Liver (tissue), 9 donors: ENCODE measurements around the gene ENTPD8. TPM values are rescaled to one million over a fixed set of nuclear protein-coding genes. Genes with fewer than 3 reads are reported as not detected.

Experiments used
- DNase-seq: peaks from one replicate; pipeline ENCODE4 v3.0.0-alpha.2; 2017; ENCODE audit warnings: low spot score
- H3K27ac ChIP-seq, 2 donors: one replicate each; pipeline ENCODE4 v1.7.0; 2013; ENCODE audit warnings: inconsistent platforms in 2 of 2, low read length in 2 of 2, control low read depth in 1 of 2, low read depth in 1 of 2, mild to moderate bottlenecking in 1 of 2
- H3K27me3 ChIP-seq, 4 donors: one replicate each; pipeline versions ENCODE4 v1.6.1 to v1.7.0; 2013; ENCODE audit warnings: low read length in 3 of 4, inconsistent platforms in 1 of 4, mild to moderate bottlenecking in 1 of 4, moderate library complexity in 1 of 4; ENCODE audit not compliant: control insufficient read depth in 4 of 4, insufficient read depth in 4 of 4
- H3K36me3 ChIP-seq, 4 donors: one replicate each; pipeline versions ENCODE4 v1.6.1 to v1.7.0; 2013; ENCODE audit warnings: low read length in 3 of 4, mild to moderate bottlenecking in 3 of 4, low read depth in 1 of 4, moderate library complexity in 1 of 4; ENCODE audit not compliant: control insufficient read depth in 4 of 4, insufficient read depth in 3 of 4
- H3K4me1 ChIP-seq, 4 donors: one replicate each; pipeline versions ENCODE4 v1.6.1 to v1.7.0; 2013; ENCODE audit warnings: low read length in 3 of 4, mild to moderate bottlenecking in 3 of 4, moderate library complexity in 1 of 4; ENCODE audit not compliant: control insufficient read depth in 4 of 4, insufficient read depth in 4 of 4
- H3K4me3 ChIP-seq, 3 donors: one replicate each; pipeline versions ENCODE4 v1.6.1 to v1.7.0; 2013; ENCODE audit warnings: low read length in 3 of 3, control low read depth in 1 of 3, low read depth in 1 of 3, mild to moderate bottlenecking in 1 of 3
- H3K9ac ChIP-seq, 2 donors: one replicate each; pipeline ENCODE4 v1.7.0; 2013; ENCODE audit warnings: low read length in 2 of 2, mild to moderate bottlenecking in 2 of 2, moderate library complexity in 2 of 2, control low read depth in 1 of 2, low read depth in 1 of 2
- H3K9me3 ChIP-seq, 4 donors: one replicate each; pipeline versions ENCODE4 v1.6.1 to v1.7.0; 2013; ENCODE audit warnings: low read length in 3 of 4; ENCODE audit not compliant: control insufficient read depth in 4 of 4
- ATF3 ChIP-seq: IDR thresholded peaks from 2 replicates; pipeline ENCODE4 v1.6.1; 2016; ENCODE audit warnings: antibody characterized with exemption
- CTCF ChIP-seq: fragments of 150-350 bp; IDR thresholded peaks from 2 replicates; pipeline ENCODE4 v1.5.1; 2017; ENCODE audit warnings: improper control_type of control experiment, low read depth, low read length; ENCODE audit not compliant: missing input control
- FOXA1 ChIP-seq: IDR thresholded peaks from 2 replicates; pipeline ENCODE4 v1.6.1; 2016; ENCODE audit warnings: antibody characterized with exemption
- GABPA ChIP-seq, 2 donors: IDR thresholded peaks in 1 of 2; conservative IDR thresholded peaks in 1 of 2; 2 replicates each; pipeline ENCODE4 v1.6.1; 2016; ENCODE audit warnings: antibody characterized with exemption in 2 of 2, mild to moderate bottlenecking in 1 of 2, moderate library complexity in 1 of 2
- HNF4G ChIP-seq: IDR thresholded peaks from 2 replicates; pipeline ENCODE4 v1.6.1; 2016; ENCODE audit warnings: antibody characterized with exemption
- JUND ChIP-seq, 2 donors: IDR thresholded peaks; 2 replicates each; pipeline ENCODE4 v1.6.1; 2016; ENCODE audit warnings: antibody characterized with exemption in 2 of 2
- NR2F2 ChIP-seq: IDR thresholded peaks from 2 replicates; pipeline ENCODE4 v1.6.1; 2016; ENCODE audit warnings: antibody characterized with exemption
- RXRA ChIP-seq, 2 donors: IDR thresholded peaks; 2 replicates each; pipeline ENCODE4 v1.6.1; 2017 to 2018; ENCODE audit warnings: antibody characterized with exemption in 2 of 2, mild to moderate bottlenecking in 1 of 2
- SP1 ChIP-seq: IDR thresholded peaks from 2 replicates; pipeline ENCODE4 v1.6.1; 2018; ENCODE audit warnings: antibody characterized with exemption, mild to moderate bottlenecking
- WGBS: extraction: QIAGEN DNeasy Blood & Tissue Kit; methylation state at CpG from one replicate; pipeline ENCODE4 v1.1.7; 2013; 5-methylcytosine and 5-hydroxymethylcytosine counted together
- polyA plus RNA-seq, 2 donors: library from polyadenylated mRNA; stranded (reverse) in 1 of 2; unstranded in 1 of 2; fragments of 200-250 nt in 1 of 2; fragments of >200 nt in 1 of 2; fragmentation: Nextera tagmentation in 1 of 2; extraction: Ambion mirVana in 1 of 2; gene quantifications; one replicate each; pipeline versions ENCODE4 v1.2.1 to v1.2.3, GENCODE V29; 2013 to 2015
- total RNA-seq, 2 donors: library from RNA; depleted of rRNA; stranded (reverse); fragments of >200 nt; gene quantifications; one replicate each; pipeline ENCODE4 v1.2.3, GENCODE V29; 2014
- TF ChIP-seq, protein P1 (sequence below): IDR thresholded peaks from 2 replicates; pipeline ENCODE4 v1.6.1; 2016; ENCODE audit warnings: antibody characterized with exemption
- TF ChIP-seq, protein P2 (sequence below): IDR thresholded peaks from 2 replicates; pipeline ENCODE4 v1.6.1; 2016; ENCODE audit warnings: antibody characterized with exemption
- TF ChIP-seq, protein P3 (sequence below): IDR thresholded peaks from 2 replicates; pipeline ENCODE4 v1.6.1; 2016; ENCODE audit warnings: antibody characterized with exemption, mild to moderate bottlenecking
- donor health status: healthy.
- donor health status: healthy.
- donor health status: healthy.
- donor health status: healthy.
- donor health status: healthy.

Gene ENTPD8
- total and polyA plus RNA-seq, 4 donors = 1.6 to 6.2 (median 4.9) TPM

- Histone ChIP-seq H3K4me3 (no peak overlapping the region), H3K9me3 (no peaks in the 10 kb centered on the region), H3K9ac (no peak overlapping the region), H3K27me3 (no peaks in the 10 kb centered on the region), H3K36me3 (peaks cover 0 to 2% (median 0%) of the 10 kb centered on the region in 4 donors), H3K27ac (no peak overlapping the region), H3K4me1 (peaks cover 0 to 6% (median 3%) of the 10 kb centered on the region in 4 donors)
- no peak for DNase-seq
- TF ChIP-seq HNF4G (no peak), NR2F2 (no peak), CTCF (no peak), GABPA (IDR thresholded peaks at IDR 0.05 in 1 of 2, conservative IDR thresholded peaks at IDR 0.05 in 1 of 2) (no peak), ATF3 (no peak)
- WGBS = 97% methylated on average over 60 of the region's 60 CpGs
Observed at GRCh38 chr9:137398561-137399468, 42.3 kb downstream of the ENTPD8 start.

DNA sequence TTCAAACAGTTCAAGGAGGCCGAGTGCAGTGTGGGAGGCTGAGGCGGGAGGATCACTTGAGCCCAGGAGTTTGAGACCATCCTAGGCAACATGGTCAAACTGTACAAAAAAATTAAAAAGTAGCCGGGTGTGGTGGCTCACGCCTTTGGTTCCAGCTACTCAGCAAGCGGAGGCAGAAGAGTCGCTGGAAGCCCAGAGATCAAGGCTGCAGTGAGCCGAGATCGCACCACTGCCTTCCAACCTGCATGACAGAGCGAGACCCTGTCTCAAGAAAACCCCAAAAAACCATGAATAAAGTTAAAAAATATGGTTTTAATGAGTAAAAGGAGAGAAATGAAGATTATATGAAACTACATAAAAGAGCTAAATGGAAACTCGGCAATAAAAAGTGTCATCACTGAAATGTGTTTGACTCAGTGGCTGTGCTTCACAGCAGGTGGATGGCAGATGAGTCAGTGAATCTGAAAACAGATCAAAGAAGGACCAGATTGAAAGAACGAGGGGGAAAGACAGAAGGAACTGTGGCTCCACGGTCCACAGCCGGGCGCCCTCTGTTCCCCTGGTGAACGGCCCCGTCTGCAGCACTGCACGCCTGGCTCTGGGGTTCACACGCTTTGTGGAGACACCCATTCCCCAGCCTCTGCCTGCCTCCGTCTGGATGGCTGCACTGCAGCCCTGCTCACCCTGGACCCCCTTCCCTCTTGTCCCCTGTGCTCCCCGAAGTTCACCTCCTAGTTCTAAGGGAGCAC lies 43.3 kb downstream of the ENTPD8 start:
- Histone ChIP-seq H3K4me3 (no peak overlapping the region), H3K27ac (no peak overlapping the region), H3K9ac (no peak overlapping the region), H3K4me1 (peaks cover 0 to 6% (median 3%) of the 10 kb centered on the region in 4 donors), H3K9me3 (no peaks in the 10 kb centered on the region), H3K36me3 (peaks cover 0 to 5% (median 0%) of the 10 kb centered on the region in 4 donors), H3K27me3 (no peaks in the 10 kb centered on the region)
- 95% methylated on average over 20 of the region's 20 CpGs for WGBS
- no peak for TF ChIP-seq GABPA (IDR thresholded peaks at IDR 0.05 in 1 of 2, conservative IDR thresholded peaks at IDR 0.05 in 1 of 2)
- TF ChIP-seq SP1 = no peak
- TF ChIP-seq, protein P1, sequence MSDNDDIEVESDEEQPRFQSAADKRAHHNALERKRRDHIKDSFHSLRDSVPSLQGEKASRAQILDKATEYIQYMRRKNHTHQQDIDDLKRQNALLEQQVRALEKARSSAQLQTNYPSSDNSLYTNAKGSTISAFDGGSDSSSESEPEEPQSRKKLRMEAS = no peak
- TF ChIP-seq FOXA1 = no peak
- TF ChIP-seq, protein P2, sequence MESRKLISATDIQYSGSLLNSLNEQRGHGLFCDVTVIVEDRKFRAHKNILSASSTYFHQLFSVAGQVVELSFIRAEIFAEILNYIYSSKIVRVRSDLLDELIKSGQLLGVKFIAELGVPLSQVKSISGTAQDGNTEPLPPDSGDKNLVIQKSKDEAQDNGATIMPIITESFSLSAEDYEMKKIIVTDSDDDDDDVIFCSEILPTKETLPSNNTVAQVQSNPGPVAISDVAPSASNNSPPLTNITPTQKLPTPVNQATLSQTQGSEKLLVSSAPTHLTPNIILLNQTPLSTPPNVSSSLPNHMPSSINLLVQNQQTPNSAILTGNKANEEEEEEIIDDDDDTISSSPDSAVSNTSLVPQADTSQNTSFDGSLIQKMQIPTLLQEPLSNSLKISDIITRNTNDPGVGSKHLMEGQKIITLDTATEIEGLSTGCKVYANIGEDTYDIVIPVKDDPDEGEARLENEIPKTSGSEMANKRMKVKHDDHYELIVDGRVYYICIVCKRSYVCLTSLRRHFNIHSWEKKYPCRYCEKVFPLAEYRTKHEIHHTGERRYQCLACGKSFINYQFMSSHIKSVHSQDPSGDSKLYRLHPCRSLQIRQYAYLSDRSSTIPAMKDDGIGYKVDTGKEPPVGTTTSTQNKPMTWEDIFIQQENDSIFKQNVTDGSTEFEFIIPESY = no peak
- TF ChIP-seq RXRA (IDR thresholded peaks at IDR 0.05) = no peak
- TF ChIP-seq, protein P3, sequence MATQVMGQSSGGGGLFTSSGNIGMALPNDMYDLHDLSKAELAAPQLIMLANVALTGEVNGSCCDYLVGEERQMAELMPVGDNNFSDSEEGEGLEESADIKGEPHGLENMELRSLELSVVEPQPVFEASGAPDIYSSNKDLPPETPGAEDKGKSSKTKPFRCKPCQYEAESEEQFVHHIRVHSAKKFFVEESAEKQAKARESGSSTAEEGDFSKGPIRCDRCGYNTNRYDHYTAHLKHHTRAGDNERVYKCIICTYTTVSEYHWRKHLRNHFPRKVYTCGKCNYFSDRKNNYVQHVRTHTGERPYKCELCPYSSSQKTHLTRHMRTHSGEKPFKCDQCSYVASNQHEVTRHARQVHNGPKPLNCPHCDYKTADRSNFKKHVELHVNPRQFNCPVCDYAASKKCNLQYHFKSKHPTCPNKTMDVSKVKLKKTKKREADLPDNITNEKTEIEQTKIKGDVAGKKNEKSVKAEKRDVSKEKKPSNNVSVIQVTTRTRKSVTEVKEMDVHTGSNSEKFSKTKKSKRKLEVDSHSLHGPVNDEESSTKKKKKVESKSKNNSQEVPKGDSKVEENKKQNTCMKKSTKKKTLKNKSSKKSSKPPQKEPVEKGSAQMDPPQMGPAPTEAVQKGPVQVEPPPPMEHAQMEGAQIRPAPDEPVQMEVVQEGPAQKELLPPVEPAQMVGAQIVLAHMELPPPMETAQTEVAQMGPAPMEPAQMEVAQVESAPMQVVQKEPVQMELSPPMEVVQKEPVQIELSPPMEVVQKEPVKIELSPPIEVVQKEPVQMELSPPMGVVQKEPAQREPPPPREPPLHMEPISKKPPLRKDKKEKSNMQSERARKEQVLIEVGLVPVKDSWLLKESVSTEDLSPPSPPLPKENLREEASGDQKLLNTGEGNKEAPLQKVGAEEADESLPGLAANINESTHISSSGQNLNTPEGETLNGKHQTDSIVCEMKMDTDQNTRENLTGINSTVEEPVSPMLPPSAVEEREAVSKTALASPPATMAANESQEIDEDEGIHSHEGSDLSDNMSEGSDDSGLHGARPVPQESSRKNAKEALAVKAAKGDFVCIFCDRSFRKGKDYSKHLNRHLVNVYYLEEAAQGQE = no peak
- no peak for TF ChIP-seq HNF4G
- no peak for TF ChIP-seq JUND (IDR thresholded peaks at IDR 0.05)
- DNase-seq = no peak
